Left colon (tissue), 2 donors: Measurements from ENCODE around the gene ROBO1. TPM values are rescaled to one million over a fixed set of nuclear protein-coding genes. Genes with fewer than 3 reads are reported as not detected.

Source experiments
- ATAC-seq: fragments of 200-7000 bp; cut with Tn5 transposase; one replicate; pipeline ENCODE4 v1.9.1; 2020; ENCODE audit warnings: mild to moderate bottlenecking, moderate library complexity
- DNase-seq, 2 donors: peaks; one replicate each; pipeline ENCODE4 v3.0.0-alpha.2; 2020
- intact Hi-C, 2 donors: fragments of 100-400 bp; cut with DNase I in 1 of 2; cut with micrococcal nuclease in 1 of 2; formaldehyde crosslinking; loops; one replicate each; pipeline versions ENCODE4 v1.11.2 to v1.14.0; 2022; cut with DNase I, micrococcal nuclease
- total RNA-seq, 2 donors: library from RNA; stranded (reverse); fragmentation: NEBNext Ultra II Directional; extraction: Animal tissue kit (Norgen Biotek cat#: 25700); gene quantifications; one replicate each; pipeline ENCODE4 v1.2.1, GENCODE V29; 2021
- donor health status: DM: no; HTN: no; CAD: no.
- donor health status: DM: yes; HTN: yes; CAD: no.

ROBO1 gene
- total RNA-seq, 2 donors from 2014 or later = 3.0 to 9.7 TPM

DNA sequence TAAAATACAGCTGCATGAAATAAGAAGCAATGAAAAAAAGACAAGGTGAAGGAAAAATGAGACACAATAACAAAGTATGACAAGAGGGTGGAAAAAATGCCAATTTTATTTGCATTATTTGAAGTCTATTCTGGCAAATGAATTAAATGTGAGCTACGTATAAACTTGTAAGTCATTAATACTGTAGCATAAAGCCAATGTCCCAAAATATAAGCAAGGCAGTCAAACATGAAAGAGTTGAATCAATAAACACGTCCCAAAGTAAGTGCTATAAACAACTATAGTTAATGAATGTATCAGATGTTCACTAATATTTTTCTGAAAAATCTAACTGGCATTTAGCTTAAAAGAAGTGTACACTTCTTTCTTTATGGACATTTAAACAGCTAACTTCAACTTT lies 481.9 kb downstream of the ROBO1 start:
- DNase-seq (no peak), ATAC-seq (no peak)
- intact Hi-C loops = no loop called here

DNA sequence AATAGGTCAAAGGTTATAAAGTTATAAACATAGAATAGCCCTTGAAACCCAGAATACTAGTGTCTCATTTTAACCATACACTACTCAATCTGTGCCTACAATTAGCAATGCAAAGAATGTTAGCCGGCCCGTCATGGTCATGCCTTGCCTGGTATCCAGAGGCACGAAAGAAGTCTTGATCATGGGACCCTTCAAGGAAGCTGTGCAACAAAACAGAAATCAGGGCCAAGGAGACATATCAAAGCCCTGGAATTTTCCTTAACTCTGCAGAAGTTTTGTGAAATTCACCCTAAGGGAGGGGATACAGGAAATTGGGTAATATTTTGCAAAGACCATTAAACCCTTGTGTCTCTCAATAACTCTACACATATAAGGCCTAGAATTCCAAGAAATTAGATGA lies 482.4 kb downstream of the ROBO1 start:
- no peak for ATAC-seq
- intact Hi-C loops = no loop called here
- no peak for DNase-seq

DNA sequence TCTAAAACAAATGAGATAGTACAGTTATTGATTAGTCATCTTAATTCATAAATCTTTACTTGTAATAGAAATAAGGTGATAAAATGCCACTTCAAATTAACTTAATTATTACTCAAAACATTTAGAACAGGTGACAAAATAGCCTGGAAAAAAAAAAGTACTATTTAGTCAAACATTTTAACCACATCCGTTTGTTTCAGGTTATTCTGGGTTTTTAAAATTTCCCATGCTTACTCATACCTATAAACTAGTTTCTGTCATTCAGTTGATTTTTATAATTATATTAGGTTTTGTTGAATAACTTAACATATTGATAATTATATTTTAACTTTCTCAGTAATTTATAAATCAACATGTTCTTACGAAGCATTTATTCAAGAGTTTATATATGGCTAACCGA lies 483.0 kb downstream of the ROBO1 start:
- DNase-seq = no peak
- intact Hi-C loops = no loop called here
- ATAC-seq = no peak

DNA sequence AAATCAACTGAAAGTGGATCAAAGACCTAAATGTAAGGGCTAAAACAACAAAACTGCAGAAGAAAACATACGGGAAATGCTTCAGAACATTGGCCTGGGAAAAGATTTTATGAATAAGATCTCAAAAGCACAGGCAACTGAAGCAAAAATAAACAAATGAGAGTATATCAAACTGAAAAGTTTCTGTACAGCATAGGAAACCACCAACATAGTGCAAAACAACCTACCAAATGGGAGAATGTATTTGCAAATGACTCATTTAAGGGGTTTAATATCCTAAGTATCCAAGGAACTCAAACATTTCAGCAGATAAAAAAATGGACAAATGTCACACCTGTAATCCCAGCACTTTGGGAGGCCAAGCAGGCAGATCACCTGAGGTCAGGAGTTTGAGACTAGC lies 489.1 kb downstream of the ROBO1 start:
- DNase-seq = no peak
- intact Hi-C loops = no loop called here
- ATAC-seq = no peak

DNA sequence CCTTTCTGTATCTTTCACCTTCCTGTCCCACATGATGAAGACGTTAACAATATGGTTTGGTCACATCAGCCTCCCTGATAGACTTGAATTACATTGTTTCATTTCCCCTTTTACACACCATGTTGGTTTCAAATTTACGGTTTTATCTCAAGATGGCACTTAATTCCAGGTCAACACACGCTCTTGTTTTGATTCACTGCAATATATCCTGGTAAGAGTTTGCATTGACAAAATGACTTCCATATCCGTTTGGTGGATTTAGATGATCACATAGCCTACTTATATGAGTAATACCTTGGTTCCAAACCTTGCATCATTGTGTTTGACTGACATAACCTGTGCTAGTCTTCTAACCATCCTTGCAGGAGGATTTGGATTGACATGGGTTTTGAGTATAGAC lies 499.4 kb downstream of the ROBO1 start:
- intact Hi-C loops = no loop called here
- ATAC-seq = no peak
- DNase-seq = no peak

DNA sequence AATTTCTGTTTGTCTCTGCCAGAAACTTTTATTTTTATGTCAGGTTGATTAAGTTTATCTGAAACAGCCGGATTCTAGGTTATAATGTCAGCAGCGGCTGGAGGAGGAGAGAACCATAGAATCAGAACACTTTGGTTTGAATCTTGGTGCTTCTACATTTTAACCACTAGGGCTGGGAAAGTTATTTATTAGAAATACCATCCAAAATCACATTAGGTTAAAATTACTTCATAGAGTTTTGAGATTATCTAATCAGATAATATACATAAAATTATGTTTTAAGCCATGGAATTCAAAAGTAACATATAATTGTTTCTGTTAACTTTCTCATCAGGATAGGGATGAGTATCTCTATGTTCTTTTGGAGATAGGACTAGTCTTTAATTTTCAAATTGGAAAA lies 502.9 kb downstream of the ROBO1 start:
- ATAC-seq = no peak
- intact Hi-C loops = no loop called here
- DNase-seq = no peak

DNA sequence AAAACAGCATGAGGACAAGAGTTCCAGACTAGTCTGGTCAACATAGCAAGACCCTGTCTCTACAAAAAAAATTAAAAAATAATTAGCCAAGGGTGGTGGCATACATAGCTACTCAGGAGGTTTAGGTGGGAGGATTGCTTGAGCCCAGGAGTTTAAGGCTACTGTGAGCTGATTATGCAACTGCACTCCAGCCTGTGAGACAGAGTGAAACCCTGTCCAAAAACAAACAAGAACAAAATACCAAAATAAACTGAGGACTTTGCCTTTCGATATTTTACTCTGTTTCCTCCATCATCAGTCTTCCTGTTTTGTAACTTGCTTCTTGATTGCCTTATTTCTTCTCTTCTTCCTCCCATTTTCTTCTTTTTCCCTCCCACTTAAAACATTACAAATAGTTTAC lies 504.4 kb downstream of the ROBO1 start:
- ATAC-seq = no peak
- DNase-seq = no peak
- intact Hi-C loops = no loop called here

DNA sequence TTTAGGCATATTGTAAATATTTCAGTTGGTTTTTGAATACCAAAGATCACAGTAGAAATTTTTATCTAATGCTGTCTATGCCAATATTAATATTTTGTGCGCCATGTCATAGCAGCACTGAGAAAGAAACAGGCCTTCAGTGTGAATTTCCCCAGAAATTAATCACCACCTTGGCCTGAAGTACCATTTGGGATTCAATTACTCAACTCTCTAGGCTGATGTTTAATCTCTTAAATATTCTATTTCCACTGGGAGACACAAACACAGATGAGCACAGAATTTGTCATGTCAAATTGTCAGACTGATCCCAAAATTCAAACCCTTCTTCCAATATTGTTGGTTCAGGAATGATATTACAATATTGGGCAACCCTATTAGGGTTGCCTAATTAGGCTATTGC lies 509.3 kb downstream of the ROBO1 start:
- ATAC-seq (no peak), DNase-seq (no peak)
- intact Hi-C loops = no loop called here

DNA sequence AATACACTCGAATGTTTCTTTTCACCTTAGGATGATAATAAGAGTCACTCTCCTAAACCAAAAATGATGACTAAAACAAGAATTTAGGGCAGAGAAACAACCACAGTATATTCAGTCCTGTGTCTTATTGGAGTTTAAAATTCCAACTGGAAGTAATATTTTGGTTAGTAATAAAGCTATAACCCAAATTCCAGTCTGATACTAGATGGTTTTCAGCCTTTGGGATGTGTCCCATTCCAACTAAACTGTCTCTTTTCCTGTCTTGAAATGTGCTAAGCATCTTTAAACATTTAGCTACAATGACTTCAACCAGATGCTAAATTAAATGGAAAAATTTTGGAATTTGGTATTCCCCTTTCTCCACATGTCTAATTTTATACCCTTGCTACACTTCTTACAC lies 510.0 kb downstream of the ROBO1 start:
- intact Hi-C loops = no loop called here

DNA sequence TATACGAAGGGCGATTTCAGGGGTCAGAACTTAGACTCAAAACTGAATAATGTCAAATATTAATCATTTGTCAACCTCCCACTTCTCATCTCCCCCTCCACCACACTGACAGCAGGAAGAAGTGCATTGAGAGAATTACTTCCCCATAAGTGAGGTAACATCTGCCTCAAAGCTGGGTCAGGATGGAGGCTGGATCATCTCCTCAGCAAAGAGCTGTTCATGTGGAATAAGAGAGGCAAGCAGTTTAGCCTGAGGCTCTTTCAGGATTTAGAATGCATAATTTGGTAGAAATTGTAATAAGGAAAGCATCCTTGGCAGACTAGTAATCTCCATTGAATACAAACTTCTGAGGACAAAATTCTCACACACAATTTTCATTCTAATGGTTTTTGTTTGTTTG lies 512.1 kb downstream of the ROBO1 start:
- intact Hi-C loops = no loop called here
- DNase-seq (no peak), ATAC-seq (no peak)

More for the DNA sequence above, 510.0 kb downstream of the ROBO1 start:
- ATAC-seq (no peak), DNase-seq (no peak)

DNA sequence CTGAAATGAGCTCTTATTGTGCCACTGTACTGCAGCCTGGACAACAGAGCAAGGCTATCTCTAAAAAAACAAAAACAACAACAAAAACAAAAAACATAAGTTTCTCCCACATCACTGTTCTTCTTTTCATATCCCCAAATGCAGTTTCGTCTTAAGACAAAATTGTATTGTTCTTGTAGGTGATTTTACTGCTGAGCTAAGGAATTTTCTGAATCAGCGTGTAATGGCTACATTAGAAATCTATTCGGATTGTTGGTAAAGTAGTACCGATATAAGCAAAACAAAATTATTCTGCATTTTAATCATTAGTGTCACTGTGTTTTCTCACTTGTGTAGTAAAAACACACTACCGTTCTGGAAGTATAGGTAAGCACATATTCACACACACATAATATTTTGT lies 512.5 kb downstream of the ROBO1 start:
- DNase-seq = no peak
- ATAC-seq = no peak
- intact Hi-C loops = no loop called here

DNA sequence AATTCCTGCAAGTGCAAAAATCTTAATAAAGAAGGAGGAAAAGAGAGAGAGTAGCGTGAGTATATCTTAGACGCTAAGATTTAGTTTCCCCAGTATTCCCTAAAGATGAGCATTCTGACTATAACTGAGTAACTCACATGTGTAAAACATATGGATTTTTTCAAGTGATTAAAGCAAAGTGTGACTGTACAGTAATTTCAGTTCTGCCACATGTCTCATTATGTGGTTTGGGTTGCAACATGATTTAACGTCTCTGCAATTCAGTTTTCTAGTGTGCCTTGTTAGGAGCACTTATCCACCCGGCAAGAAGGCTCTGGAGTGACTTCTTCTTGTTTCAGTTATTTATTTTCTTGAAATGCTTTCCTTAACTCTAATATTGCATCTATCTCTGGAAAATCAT lies 514.1 kb downstream of the ROBO1 start:
- DNase-seq = no peak
- no peak for ATAC-seq
- intact Hi-C loops = no loop called here

DNA sequence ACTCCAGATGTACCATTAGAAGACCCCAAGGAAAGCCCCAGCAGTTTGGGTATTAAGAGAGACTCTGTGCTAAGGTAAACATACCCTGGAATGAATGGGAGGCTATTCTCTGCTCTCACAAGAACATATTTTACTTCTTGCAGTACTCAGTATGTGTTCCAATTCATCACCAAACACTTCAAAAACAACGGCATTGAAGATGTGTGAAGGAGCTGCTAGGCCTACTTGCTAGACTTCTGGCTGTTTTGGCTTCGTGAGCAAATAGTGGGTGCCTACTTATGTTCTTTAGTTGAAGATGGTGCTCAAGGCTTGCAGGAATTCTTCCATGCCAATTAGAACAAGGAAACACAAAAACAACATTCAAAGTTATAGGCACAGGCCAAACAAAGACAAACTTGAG lies 514.5 kb downstream of the ROBO1 start:
- intact Hi-C loops = no loop called here
- ATAC-seq (no peak), DNase-seq (no peak)

DNA sequence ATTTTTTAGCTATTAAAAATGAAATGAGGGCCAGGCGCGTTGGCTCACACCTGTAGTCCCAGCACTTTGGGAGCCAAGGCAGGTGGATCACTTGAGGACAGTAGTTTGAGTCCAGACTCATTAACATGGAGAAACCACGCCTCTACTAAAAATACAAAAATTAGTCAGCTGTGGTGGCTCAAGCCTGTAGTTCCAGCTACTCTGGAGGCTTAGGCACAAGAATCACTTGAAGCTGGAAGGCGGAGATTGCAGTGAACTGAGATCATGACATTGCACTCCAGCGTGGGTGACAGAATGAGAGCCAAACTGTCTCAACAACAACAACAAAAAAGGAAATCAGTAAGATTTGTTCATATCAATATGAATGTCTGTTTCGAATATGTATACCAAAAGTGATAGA lies 517.1 kb downstream of the ROBO1 start:
- intact Hi-C loops = no loop called here
- ATAC-seq = no peak
- no peak for DNase-seq

DNA sequence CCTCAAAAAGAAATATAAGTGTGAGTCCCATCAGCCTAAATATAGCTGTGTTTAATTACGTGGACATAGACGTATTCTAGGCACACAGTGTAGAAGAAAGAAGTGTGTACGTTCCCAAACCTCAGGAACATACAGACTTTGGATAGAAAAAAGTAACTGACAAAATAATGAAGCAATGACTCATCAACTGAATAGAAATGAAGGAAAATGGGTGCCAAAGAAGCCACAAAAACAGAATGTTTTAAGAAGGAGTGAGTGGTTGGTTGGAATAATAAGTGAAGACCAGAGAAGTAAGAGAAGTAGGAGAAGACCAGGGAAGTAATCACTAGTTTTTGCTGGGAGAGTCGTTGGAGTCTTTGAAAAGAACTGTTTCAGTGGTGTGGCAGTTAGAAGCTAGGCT lies 518.1 kb downstream of the ROBO1 start:
- ATAC-seq (no peak), DNase-seq (no peak)
- intact Hi-C loops = no loop called here

DNA sequence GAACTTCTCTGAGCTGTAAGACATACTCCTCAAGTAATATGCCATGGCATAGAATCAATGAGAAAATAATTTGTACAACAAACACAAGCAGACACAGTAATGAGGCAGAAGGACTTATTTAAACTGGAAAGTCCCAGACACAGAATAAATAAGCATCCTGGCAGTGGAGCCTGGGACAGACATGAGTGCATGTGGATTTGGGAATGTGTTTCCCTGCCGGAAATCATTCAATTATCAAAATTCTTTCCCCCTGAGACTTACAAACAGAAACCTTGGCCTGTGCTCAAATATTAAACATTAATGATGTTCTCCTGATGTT lies 520.1 kb downstream of the ROBO1 start:
- no peak for DNase-seq
- intact Hi-C loops = no loop called here
- no peak for ATAC-seq

DNA sequence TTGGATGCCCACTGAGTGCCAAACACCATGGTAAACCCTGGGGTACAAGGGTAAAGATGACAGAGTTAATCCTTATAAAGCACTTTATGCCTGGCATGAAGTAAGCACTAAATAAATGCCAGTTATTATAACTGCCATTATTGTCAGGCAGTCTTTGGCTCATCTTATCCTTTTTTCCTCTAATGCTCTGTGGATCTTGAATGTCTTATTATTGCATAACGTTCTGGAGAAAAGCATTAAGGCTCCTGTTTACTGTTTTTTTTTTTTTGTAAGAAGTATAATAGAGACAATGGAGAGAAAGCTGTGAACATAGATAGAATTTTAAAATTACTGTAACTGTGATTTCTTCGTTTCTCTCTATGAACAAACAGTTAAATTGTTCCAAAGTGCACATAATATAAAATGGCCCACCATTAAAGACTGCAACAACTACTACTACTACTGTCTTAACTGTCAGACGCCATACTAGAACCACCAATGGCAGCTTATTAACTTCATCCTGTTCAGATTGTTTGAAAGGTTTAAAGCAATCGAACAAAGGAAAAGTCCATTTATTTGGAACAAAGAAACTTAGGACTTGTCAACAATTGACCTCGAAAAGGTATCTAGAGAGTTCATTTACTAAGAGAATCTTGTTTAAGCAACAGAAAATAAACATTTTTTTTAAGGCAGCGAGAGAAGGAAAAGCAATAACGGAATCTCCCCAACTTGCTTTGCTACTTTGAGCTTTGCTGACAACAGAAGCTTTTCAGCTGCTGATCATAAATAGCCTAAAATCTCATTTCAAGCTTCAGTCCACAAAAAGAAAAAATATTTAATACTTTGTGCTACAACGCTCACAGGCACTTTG lies 520.7 kb downstream of the ROBO1 start:
- intact Hi-C loops = no loop called here
- DNase-seq (no peak), ATAC-seq (no peak)

DNA sequence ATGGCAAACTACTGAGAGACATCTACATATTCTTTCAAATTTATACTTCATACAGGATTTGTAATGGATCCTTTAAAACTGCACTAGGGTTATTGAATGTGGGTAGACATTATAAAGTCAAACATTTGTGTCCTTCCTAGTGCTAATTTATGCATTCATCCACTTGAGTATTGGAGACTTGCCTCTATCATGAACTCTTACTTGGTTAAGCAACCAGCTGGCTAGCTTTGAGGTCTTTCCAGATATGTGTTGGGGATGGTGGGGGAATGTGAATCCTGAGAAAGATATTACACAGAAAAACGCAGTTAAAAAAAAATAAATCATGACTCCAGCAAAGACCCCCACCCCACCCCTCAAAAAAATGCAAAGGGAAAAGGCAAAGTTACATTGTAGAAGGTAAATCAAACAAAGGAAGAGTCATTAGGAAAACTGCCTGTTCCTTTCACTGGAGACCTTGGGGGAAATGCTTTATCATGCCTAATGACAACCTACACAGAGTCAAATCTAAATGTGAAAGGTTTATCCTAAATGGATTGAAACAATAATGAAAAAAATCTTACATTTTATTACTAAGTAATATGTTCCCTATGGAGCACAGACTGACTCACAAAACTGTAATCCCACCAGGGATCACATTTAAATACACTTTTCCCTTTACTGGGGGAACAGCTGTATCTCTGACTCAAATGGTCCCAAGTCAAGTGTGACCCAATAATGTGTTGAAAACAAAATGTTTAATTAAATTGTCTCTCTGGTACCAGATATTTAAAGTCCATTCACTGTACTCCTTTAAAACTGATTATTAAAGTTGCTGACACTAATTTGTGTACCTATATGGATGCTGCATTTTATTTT lies 522.3 kb downstream of the ROBO1 start:
- intact Hi-C loops = no loop called here
- no peak for DNase-seq
- no peak for ATAC-seq

DNA sequence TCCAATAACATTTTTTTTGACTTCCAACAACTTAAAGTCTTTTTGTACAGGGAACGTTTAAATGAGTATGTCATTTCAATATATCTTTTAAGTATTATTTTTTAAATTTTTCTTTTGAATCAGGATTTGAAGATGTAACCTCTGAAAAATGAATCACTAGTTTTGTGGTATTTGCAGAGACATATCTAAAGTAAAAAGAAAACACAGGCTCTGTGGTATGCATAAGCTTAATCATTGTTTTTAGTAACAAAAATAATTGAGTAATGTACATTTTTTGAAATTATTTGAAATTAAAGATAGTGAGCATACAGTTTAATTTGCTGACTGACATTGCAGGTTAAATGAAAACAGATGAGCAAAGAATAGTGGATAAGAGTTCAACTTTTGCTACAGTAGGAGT lies 531.3 kb downstream of the ROBO1 start:
- intact Hi-C loops = no loop called here
- ATAC-seq (no peak), DNase-seq (no peak)

DNA sequence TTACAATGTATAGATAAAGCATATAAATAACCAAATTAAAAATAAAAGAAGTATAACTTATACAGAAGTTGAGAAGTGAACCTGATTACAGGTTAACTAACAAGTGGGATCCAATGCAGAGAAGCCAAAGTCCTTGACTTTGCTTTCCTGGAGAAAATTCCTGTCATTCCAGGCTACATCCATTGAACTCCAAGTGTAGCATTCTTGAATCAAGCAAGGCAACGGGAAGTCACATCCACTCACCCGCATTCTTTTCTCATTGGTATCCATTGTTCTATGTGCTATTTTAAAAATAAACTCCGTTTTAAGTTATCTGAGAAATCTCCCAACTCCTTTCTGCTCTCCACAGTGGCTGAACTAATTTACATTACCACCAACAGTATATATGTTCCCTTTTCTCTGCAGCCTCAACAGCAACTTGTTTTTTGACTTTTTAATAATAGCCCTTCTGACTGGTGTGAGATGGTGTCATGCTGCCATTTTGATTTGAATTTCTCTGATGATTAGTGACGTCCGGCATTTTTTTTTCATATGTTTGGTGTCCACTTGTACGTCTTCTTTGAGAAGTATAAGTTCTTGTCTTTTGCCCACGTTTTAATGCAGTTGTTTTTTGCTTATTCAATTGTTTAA lies 534.3 kb downstream of the ROBO1 start:
- intact Hi-C loops = no loop called here
- DNase-seq = no peak
- no peak for ATAC-seq
